HG02763 (cell line): ENCODE results near the gene JAKMIP3.
A peak's percentile ranks its signal among the peaks of the same experiment; 100 is the strongest.

Source experiments
- ATAC-seq: cut with Tn5 transposase; IDR thresholded peaks from one replicate; pipeline ENCODE4 v1.9.1; 2021; ENCODE audit warnings: mild to moderate bottlenecking, moderate library complexity; ENCODE audit not compliant: unreplicated experiment

Gene JAKMIP3

DNA sequence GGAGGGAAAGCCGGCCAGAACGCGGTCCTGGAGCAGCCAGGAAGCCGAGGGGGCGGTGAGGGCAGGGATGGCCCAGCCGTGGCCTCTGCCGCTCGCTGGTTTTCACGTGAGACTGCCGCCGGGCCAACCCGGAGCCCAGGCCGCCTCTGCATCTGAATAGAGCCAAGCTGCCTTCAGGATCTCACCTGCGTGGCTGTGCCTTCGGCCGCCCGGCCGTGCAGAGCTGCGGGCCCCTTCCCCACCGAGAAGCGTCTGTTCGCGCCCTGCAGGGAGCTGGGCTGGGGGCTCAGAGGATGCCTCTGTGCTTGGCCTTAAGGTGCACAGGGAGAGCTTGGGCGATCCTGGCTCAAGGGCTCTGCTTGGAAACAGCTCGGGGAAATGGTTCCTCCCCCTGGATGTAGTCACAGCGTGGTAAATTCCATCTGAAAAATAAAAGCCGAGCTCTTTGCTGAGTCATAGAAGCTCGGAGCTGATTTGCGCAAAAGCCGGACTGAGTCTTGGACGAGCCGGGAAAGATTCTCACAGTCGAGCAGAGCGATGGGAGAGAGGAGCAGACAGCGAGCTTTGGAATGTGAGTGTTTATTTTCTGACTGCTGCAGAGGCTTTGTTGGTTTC is at the start of gene JAKMIP3:
Gene JAKMIP3 (plus strand): TSS at position 456 of the 615 bp plus-strand sequence. CDS start 38,863 bp downstream, outside the sequence.
- ATAC-seq: no peak

DNA sequence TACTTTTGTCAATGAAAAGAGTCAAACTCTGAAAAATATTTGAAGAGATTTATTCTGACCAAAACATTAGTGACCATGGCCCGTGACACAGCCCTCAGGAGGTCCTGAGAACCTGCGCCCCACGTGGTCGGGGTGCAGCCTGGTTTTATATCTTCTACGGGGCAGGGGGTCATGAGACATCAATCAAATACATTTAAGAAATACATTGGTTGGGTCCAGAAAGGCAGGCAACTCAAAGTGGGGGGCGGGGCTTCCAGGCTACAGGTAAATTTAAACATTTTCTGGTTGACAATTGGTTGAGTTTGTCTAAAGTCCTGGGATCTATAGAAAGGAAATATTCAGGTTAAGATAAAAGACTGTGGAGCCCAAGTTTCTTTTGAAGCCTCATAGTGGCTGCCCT is 49.2 kb upstream of the JAKMIP3 start:
- ATAC-seq: no peak

DNA sequence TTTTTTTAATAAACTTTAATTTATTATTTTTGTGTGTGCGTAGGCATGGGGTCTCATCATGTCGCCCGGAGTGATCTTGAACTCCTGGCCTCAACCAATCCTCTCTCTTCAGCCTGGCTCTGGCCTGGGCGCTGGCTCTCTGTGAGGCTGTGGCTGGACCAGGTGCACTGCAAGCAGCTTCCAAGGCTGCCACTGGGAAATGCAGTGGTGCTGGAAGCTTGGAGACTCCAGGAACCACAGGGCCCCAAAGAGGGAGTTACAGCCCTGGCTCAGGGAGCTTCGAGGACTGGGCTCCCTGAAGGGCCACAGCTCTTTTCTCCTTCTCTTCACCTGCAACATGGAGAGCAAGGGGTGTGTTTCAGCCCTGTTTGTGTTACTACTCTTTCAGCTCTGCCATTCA is 47.3 kb upstream of the JAKMIP3 start:
- ATAC-seq: no peak

DNA sequence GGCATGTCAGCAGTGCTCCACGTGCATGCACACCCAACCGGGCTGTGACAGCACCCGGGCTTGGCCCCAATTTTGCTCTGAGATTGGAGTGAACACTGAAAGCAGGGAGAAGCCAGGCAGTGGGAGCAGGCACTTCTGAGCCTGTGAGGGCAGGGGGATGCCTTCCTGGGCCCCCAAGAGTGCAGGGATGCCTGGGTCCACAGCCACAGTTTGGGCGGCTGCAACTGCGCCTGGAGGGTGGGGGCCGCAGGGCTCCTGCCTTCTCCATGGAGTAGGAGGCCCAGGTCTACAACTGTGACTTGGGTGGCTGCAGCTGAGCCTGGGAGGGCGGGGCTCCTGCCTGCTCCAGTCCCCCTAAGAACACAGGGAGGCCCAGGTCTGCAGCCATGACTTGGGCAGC is 46.4 kb upstream of the JAKMIP3 start:
- ATAC-seq: no peak

GRCh38 chr10:132020456-132020855 is 45.3 kb upstream of the JAKMIP3 start:
- no peak for ATAC-seq

DNA sequence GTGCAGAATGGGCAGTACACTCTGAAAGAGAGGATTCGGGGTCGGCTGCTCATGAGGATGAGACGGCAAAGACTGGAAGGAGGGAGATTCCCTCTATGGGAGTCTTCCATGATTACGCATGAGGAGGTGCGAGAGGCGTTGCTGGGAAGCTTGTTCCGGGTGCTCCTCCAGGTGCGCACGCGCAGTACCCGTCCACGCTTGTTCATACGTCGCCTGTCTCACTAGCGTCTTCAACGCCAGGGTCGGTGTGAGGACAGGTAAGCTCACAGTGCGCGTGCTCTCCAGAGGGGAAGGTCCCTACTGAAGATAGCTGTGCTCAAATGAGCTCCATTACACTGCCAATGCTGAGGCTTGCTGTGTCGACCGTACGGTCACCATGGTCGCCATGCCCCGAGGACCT is 44.7 kb upstream of the JAKMIP3 start:
- no peak for ATAC-seq

GRCh38 chr10:132021504-132022143 is 44.1 kb upstream of the JAKMIP3 start:
- ATAC-seq: no peak

DNA sequence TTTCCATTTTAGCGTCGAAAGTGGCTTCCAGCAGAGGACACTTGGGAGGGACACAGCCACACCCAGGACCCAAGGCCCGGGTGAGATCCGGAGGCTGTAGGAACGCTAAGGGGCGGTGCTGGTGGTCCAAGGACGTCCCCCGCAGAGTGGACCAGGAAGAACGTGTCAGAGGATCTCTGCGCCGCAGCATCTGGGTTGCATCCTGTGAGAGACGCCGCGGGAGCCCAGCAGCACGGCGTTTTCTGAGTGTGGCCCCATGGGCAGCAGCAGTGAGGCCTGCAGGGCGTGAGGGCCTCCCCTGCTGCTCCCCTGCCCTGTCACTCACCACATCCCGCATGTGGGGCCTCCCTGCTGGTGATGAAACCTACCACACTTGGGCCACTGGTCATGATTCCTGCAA is 43.5 kb upstream of the JAKMIP3 start:
- no peak for ATAC-seq

GRCh38 chr10:132023092-132023811 is 42.5 kb upstream of the JAKMIP3 start:
- ATAC-seq: peak; percentile 68

DNA sequence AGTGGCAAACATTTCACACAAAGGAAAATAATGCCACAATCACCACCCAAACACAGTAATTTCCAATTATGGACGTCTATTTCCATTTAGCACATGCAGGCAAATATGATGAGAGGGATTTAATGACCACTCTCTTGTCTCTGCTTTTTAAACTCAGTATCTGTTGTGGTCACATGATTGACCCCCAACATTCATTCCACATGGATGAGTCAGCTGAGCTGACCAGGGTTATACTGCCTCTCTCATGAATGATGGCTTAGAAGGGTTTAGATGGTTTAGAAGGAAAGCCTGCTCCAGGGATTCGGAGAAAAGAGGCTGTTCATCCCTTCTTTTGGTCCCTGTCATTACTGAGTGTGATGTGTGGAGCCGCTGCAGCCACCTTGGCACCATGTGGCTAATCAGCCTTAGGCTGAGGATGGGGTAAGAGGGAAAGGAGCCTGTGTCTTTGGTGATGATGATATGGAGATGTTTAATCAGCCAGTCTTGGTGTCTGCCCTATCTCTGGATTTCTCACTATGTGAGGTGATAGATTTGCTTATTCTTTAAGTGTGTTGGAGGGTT is 38.2 kb upstream of the JAKMIP3 start:
- ATAC-seq: no peak

GRCh38 chr10:132028706-132029105 is 37.0 kb upstream of the JAKMIP3 start:
- no peak for ATAC-seq

DNA sequence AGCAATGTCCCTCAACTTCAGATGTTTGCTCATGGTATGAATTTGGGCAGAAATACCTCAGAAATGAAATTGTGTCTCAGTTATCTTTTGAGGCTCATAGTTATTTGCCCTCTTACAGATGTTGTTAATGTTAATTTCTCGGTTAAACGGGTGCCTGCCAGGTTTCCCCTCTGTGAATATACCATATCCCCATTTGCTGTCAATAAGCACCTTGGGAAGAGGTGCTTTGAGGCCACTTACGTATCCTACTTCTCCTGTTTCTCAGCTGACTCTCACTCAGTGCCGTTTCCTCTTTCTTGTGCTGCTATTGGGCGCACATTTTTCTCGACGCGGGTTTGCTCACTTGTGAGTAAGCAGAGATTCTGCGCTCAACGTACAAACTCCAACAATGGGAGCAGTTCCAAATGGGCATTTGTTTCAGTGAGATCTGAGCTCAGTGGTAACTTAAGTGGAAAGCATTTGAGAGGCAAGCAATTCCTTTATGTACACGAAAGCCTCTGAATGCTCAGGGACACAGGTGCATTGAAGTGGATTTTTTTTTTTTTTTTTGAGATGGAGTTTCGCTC is 34.8 kb upstream of the JAKMIP3 start:
- no peak for ATAC-seq

- no peak for ATAC-seq
These were observed 32.1 kb upstream of the JAKMIP3 start for GRCh38 chr10:132033632-132034031.

GRCh38 chr10:132035476-132035875 is 30.3 kb upstream of the JAKMIP3 start:
- no peak for ATAC-seq

- ATAC-seq: no peak
These were observed 29.4 kb upstream of the JAKMIP3 start for GRCh38 chr10:132036153-132036886.

- ATAC-seq: no peak
These were observed 28.7 kb upstream of the JAKMIP3 start for GRCh38 chr10:132036887-132037675.

DNA sequence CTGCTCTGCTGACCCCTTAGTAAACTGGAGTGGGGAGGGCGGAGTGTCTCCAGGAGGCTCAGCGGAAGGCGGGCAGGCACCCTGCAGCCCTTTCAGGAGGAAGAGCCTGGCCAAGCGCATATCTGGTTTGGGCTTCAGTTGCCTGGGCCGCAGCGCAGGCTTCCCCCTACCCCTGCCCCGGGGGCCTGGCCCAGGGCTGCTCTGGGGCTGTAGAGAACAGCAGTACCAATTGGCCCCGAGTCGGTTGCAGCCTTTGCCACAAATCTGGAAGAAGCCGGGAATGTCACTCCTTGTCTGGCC is 28.1 kb upstream of the JAKMIP3 start:
- ATAC-seq: no peak

DNA sequence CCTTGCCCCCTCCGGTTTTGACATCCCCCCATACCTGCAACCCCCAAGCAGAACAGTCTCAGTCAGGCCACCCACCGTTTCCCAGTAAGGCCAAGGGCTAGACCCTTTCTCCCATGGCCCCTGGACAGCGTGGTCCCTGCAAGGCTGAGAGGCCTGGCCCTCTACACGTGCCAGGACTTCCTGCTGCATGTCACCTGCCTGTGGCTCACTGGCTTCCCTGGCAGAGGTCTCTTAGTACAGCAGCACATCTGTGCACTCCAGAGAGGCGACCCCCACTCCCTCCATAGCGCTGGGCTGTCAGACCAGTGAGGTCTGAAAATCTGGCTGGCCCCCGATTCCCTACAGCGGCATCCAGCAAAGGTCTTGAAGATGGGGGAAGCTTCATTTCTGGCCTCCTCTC is 26.4 kb upstream of the JAKMIP3 start:
- no peak for ATAC-seq

DNA sequence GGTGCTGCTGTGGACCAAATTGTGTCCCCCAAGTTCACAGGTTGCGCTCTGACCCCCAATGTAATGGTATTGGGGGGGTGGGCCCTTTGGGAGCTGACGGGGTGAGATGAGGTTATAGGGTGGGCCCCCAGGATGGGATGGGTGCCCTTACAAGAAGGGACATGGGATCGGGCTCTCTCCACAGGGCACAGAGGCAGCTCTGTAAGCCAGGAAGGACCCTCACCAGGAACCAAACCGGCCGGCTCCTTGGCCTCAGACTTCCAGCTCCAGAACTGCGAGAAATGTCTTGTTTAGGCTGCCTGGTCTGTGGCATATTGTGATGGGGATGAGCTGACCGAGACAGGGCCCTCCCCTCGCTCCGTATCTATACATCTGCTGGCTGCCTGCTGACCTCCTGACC is 25.7 kb upstream of the JAKMIP3 start:
- ATAC-seq: no peak

DNA sequence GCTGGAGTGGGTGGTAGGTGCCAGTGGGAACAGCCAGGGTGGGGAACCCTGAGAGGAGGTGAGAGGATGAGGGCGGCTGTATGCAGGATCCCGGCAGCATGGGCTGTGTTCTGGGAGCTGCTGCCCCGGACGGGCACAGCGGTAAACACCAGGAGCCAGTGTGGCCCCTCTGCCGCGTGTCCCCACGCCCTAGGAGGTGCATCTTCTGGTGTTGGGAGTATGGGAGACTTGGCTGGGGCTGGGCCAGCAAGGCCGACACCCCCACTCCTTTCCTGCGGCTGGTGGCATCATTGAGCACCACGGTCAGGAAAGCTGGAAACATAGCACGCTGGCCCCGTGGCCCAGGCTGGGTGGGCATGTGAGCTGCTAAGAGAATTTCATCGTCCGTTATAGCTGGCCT is 24.4 kb upstream of the JAKMIP3 start:
- ATAC-seq: no peak
